ENCODE measurements around the gene TMC6.
"Not testable (repeated sequence)": the region's sequence is repeated elsewhere in the genome, so short reads cannot be mapped to it uniquely, and the experiment has no call there.

The TMC6 gene

GRCh38 chr17:78123258-78123929 lies 5.2 kb downstream of the TMC6 start:
- DNase-seq: no peak

GRCh38 chr17:78122931-78123249 lies 5.7 kb downstream of the TMC6 start:
- no peak for DNase-seq

- no peak for DNase-seq
Observed at GRCh38 chr17:78122216-78122930, 6.2 kb downstream of the TMC6 start.

GRCh38 chr17:78121801-78122215 lies 6.7 kb downstream of the TMC6 start:
- no peak for DNase-seq

DNA sequence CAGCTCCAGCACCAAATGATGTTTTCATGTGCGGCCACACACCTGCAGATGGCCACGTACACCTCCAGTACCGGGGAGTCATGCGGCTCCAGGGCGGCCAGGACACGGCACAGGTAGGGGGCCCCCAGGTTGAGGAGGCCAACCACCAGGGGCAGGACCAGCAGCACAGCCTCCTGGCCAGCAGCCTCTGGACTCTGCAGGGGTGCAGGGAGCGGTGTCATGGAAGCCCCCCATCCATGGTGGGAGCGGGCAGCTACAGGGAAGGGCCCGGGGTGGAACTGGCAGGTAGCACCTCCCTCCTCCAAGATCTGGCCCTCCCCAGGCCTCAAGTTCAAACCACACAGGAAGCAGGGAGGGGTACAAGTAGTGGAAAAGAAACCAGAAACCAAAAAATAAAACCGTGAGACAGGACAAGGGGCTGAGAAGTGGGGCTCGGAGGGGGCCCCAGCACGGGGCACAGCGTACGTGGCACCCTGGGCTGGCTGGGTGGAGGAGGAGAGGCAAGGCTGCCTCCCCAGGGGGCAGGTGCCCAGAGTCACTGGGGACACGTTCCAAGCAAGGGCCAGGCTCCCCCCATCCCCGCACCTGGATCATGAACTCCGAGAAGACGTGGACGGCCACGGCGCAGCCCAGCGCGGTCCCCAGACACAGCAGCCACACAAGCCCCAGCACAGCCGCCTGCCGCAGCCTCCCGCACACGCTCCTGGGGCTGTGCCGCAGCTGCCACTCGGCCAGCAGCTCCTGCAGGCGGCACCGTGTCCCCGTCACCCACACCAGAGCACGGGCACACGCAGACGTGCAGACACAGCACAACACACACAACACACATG lies 7.4 kb downstream of the TMC6 start:
- peak in 2 of 4 experiments; percentile 44 to 56 for DNase-seq

DNA sequence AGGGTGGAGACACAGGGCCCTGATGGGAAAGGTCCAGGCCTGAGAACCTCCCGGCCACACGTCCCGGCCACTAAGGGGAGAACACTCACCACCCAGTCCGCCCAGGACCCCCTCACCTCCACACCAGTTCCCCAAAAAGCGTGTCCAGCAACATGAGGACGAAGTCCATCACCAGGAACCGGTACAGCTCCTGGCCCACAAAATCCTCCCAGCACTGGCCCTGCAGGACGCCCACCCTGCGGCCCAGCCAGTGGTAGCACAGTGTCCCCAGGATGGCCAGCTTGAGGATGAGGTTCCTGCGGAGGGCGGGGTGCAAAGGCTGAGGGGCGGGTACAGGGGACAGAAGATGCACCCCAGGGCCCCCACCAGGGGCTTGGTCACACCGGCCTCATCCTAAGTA lies 8.0 kb downstream of the TMC6 start:
- no peak for DNase-seq

GRCh38 chr17:78118801-78119241 lies 9.7 kb downstream of the TMC6 start:
- no peak for DNase-seq

DNA sequence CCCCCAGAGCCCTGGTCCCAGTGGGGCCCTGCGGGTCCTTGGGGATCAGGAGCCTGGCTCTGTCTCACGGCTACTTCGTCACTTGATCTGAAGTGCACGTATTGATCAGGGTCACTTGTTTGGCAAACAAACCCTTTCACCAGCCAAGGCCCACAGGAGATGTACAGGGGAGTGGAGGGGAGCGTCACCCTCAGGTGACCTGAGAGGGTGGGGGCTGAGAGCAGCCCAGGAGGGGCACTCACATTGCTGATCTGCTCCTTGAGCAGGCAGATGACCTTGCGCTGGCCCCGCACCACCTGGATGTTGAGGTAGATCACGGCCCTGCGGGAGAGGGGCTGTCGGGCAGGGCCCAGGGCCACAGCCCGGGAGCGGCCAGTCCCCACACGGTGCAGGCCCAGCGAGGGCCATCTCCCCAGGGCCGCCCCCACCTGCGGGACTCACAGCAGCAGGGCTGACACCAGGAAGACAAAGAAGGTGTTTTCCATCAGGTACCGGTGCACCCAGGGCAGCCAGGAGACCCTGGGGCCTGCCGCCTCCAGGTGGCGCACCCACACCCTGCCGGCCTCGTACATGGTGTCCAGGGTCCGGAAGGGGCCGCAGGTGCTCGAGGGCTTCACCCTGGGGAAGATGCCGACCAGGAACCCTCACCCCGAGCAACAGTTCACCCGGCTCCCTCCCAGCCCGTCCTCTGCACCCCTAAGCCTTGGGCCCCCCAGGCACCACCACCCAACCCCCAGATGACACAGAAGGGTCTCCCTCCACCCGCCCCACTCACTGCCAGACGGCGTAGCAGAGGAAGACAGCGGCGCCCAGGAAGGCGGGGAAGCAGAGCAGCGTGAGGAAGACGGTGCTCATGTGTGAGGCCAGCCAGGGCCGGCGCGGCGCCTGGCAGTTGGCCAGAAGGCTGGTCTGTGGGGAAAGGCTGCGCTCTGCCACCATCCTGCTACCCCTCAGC lies 11.3 kb downstream of the TMC6 start:
- peak in 1 of 4 experiments; percentile 38 for DNase-seq

DNA sequence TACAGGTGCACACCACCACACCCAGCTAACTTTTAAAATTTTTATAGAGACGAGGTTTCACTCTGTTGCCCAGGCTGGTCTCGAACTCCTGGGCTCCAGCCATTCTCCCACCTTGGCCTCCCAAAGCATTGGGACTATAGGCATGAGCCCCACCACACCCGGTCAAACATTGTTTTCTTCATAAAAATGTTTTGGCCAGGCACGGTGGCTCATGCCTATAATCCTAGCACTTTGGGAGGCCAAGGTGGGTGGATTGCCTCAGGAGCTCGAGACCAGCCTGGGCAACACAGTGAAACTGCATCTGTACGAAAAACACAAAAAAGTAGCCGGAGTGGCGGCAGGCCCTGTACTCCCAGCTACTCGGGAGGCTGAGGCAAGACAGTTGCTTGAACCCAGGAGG lies 12.1 kb downstream of the TMC6 start:
- no peak for DNase-seq

DNA sequence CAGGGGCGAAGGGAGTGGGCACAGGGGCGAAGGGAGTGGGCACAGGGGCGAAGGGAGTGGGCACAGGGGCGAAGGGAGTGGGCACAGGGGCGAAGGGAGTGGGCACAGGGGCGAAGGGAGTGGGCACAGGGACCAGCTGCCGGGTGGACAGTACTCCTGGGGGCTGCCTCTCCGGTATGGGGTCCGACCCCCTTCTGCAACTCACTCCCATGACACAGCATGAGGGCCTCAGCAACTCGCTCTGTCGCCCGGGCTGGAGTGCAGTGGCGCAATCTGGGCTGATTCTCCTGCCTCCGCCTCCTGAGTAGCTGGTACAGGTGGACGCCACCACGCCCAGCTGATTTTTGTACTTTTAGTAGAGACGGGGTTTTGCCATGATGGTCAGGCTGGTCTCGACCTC lies 12.8 kb downstream of the TMC6 start:
- DNase-seq: not testable (repeated sequence)

DNA sequence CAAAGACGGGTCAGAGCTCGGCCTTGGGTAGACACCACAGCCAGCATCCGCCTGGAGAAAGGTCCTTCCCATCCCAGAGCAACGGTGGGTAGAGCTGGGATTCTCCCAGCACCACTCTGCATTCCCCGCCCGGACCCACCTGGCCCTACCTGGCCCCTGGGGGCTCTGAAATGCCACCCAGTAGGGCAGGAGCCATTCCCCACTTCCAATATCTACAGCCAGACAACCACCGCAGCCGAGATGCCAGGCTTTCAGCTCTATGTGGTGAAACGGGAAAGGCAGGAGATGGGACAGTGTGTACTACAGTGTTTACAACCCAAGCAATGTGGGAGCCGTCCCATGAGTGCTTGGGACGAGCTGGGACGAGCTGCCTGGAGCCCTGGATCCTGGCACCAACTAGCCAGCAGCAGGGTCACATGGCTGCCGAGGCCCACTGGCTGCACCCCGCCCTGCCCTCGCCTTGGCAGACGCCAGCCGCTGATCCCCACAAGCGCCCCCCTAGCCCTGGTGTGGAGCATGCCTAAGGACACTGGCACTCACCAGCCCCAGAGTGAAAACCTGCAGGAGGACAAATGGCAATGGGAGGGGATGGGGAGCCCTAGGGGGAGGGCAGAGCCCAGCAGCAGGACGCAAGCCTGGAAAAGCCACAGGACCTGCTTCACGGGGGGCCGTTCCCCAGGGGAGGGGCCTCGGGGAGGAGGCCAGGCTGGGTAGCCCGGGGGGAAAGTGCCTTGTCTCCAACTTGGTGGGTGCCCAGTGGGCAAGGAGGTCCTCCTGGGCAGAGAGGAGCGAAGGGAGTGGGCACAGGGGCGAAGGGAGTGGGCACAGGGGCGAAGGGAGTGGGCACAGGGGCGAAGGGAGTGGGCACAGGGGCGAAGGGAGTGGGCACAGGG lies 13.5 kb downstream of the TMC6 start:
- DNase-seq: no peak

- DNase-seq: no peak
Observed at GRCh38 chr17:78113804-78114785, 14.5 kb downstream of the TMC6 start.

DNA sequence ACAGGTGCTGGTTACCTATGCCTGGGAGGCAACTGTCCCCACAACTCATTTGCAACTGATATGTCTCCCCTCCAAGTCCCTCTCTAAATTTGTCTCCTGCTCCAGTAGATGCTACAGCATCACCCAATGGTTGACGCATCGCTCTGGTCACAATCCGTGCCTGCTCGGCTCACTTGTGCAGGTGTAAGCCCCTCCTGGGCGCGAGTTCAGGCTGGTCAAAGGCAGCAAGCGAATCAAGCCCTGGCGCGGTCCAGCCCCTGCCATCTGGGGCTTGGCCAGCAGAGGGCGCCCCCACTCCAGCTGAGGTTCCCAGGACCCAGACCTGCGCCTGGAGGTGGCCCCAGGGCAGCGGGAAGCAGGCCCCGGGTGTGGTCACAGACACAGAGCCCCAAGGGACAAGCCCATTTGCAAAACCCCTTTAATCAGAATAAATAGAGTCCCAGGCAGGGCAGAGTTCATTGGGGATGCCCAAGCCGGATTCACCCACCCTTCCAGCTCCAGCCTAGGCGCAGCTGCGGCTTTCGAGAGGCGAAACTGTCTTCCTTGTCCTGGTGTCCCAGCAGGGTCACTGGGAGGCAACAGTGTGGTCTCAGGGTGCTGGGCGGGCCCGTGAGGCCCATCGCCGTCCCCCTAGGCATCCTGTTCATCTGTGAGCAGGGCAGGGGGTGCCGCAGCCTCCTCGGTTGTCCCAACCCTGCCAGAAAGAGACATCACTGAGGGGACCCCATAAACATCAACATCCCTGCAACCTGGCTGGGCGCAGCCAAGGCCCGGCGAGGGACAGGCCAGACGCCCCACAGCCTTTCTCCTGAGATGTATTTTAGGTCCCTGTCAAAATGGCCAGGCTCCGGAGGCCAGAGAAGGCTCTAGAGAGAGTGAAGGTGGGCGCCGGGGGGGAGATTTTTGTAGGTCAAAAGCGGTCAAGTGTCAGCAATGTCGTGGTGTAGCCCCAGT lies 15.8 kb downstream of the TMC6 start:
- DNase-seq: peak; percentile 72 to 85 (median 77)

- no peak for DNase-seq
Observed at GRCh38 chr17:78111727-78112517, 16.6 kb downstream of the TMC6 start.

- DNase-seq: no peak
Observed at GRCh38 chr17:78111016-78111726, 17.4 kb downstream of the TMC6 start.

DNA sequence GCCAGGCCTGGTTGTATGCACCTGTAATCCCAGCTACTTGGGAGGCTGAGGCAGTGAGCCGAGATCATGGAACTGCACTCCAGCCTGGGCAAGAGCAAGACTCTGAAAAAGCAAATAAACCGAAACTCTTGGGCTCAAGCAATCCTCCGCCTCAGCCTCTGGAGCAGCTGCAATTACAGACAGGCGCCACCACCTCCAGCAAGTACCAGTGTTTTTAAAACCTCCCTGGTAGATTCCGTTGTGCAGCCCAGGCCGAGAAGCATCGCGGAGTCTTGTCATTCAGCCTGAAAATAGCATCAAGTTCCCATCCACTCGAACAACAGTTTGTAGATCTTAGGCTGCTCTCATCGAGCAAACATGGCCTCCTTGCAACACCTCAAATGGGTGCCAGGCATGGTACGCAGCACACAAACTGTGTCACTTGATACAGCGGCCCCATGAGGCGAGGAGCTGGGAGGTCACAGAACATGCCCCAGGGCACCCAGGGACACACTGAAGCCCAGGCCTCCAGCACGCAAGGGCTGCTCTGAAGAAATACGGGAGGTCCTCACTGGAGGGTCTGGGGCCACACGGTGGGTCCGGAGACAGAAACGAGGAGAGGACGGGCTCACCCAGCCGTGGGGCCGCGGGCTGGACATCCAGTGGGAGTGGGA lies 18.1 kb downstream of the TMC6 start:
- DNase-seq: no peak

DNA sequence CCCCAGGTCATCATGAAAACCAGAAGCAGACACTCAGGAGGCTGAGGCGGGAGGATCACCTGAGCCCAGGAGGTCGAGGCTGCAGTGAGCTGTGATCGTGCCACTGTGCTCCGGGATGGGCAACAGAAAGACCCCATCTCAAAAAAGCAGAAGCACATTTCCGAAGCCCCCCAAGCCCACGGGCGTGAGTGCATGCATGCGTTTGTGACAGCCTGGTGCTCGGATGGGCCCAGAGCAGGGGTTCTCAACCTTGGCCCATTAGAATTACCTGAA lies 19.1 kb downstream of the TMC6 start:
- DNase-seq: no peak

Data from activated naive CD4-positive, alpha-beta T cell (primary cell).